ENCODE results near the gene DNAJA1.
"Not testable (repeated sequence)": the region's sequence is repeated elsewhere in the genome, so short reads cannot be mapped to it uniquely, and the experiment has no call there.

The DNAJA1 gene

GRCh38 chr9:33024966-33025571 is at the start of gene DNAJA1:
Gene DNAJA1 (plus strand): TSS chr9:33025273. CDS start chr9:33026485, 1,212 bp downstream.
- peak; percentile 94 for DNase-seq

GRCh38 chr9:32978051-32978450 is 47.0 kb upstream of the DNAJA1 start:
- DNase-seq = no peak

GRCh38 chr9:32986971-32987370 is 38.1 kb upstream of the DNAJA1 start:
- no peak for DNase-seq

- DNase-seq = no peak
Observed at GRCh38 chr9:32989660-32990059, 35.4 kb upstream of the DNAJA1 start.

- DNase-seq = no peak
Observed at GRCh38 chr9:32991897-32992594, 33.0 kb upstream of the DNAJA1 start.

GRCh38 chr9:32992595-32993238 is 32.4 kb upstream of the DNAJA1 start:
- DNase-seq = no peak

GRCh38 chr9:33000682-33001055 is 24.4 kb upstream of the DNAJA1 start:
- peak; percentile 10 for DNase-seq

GRCh38 chr9:33005335-33005734 is 19.7 kb upstream of the DNAJA1 start:
- not testable (repeated sequence) for DNase-seq

- no peak for DNase-seq
Observed at GRCh38 chr9:33007755-33008154, 17.3 kb upstream of the DNAJA1 start.

- DNase-seq = no peak
Observed at GRCh38 chr9:33011831-33012230, 13.2 kb upstream of the DNAJA1 start.

- DNase-seq = no peak
Observed at GRCh38 chr9:33012328-33013069, 12.6 kb upstream of the DNAJA1 start.

- no peak for DNase-seq
Observed at GRCh38 chr9:33013962-33014664, 11.0 kb upstream of the DNAJA1 start.

GRCh38 chr9:33014665-33015014 is 10.4 kb upstream of the DNAJA1 start:
- no peak for DNase-seq

- DNase-seq = no peak
Observed at GRCh38 chr9:33017283-33018041, 7.6 kb upstream of the DNAJA1 start.

- DNase-seq = no peak
Observed at GRCh38 chr9:33019797-33020196, 5.3 kb upstream of the DNAJA1 start.

- DNase-seq = no peak
Observed at GRCh38 chr9:33022303-33022702, 2.8 kb upstream of the DNAJA1 start.

GRCh38 chr9:33022755-33023154 is 2.3 kb upstream of the DNAJA1 start:
- DNase-seq = no peak

GRCh38 chr9:33023661-33024060 is 1.4 kb upstream of the DNAJA1 start:
- DNase-seq = no peak

GRCh38 chr9:33024126-33024965 is 727 bp upstream of the DNAJA1 start:
- DNase-seq = no peak

GRCh38 chr9:33025572-33026342 is 684 bp downstream of the DNAJA1 start:
- DNase-seq = peak; percentile 34

Data from fibroblast of skin of right quadriceps (primary cell).